Choroid plexus epithelial cell (primary cell): ENCODE data around the gene EPS15.

Source experiments
- DNase-seq: peaks from one replicate; pipeline ENCODE4 v3.0.0-alpha.2; 2010; ENCODE audit warnings: low read depth
- H3K4me3 ChIP-seq: 2 replicates; pipeline ENCODE4 v1.5.1; 2011; ENCODE audit warnings: low read depth, mild to moderate bottlenecking, control low read depth, low read length, moderate library complexity
- CTCF ChIP-seq: conservative IDR thresholded peaks from 2 replicates; pipeline ENCODE4 v1.5.1; 2011; ENCODE audit warnings: low read depth, mild to moderate bottlenecking, control low read depth, inconsistent platforms, low read length, moderate library complexity

Gene EPS15

GRCh38 chr1:51519048-51519864 lies at the start of gene EPS15:
EPS15 (minus strand) TSS chr1:51519266; CDS start chr1:51519231, 35 bp downstream.
- no peak for TF ChIP-seq CTCF
- peak within 1 kb of the TSS; percentile 84 for H3K4me3 ChIP-seq
- DNase-seq, result peak; percentile 82

GRCh38 chr1:51568231-51568935 lies 49.3 kb upstream of the EPS15 start:
- no peak overlapping the region for H3K4me3 ChIP-seq
- no peak for DNase-seq
- no peak for TF ChIP-seq CTCF

- no peak for TF ChIP-seq CTCF
- peak; percentile 90 for DNase-seq
- no peak overlapping the region for H3K4me3 ChIP-seq
Measured at GRCh38 chr1:51567653-51568052, 48.6 kb upstream of the EPS15 start.

GRCh38 chr1:51566260-51566659 lies 47.2 kb upstream of the EPS15 start:
- no peak overlapping the region for H3K4me3 ChIP-seq
- TF ChIP-seq CTCF, result peak; percentile 12
- no peak for DNase-seq

GRCh38 chr1:51565009-51565408 lies 45.9 kb upstream of the EPS15 start:
- H3K4me3 ChIP-seq, result no peak overlapping the region
- no peak for DNase-seq
- TF ChIP-seq CTCF, result no peak

- DNase-seq, result peak; percentile 83
Measured at GRCh38 chr1:51564124-51564523, 45.1 kb upstream of the EPS15 start.

More at GRCh38 chr1:51564124-51564523, 45.1 kb upstream of the EPS15 start:
- H3K4me3 ChIP-seq, result no peak overlapping the region
- TF ChIP-seq CTCF, result no peak
